Measurements from ENCODE around the gene RHNO1. TPM values are rescaled to one million over a fixed set of nuclear protein-coding genes. Genes with fewer than 3 reads are reported as not detected.

RHNO1 gene
- total RNA-seq, 6 donors from 2014 or later, result 9.4 to 15.7 (median 12.3) TPM

GRCh38 chr12:2912216-2912575, 35.2 kb downstream of the RHNO1 start:
- Histone ChIP-seq H3K27ac (no peak overlapping the region), H3K27me3 (no peaks in the 10 kb centered on the region), H3K4me1 (no peaks in the 10 kb centered on the region), H3K36me3 (peaks cover 0 to 22% (median 12%) of the 10 kb centered on the region in 4 donors), H3K4me3 (no peak overlapping the region), H3K9me3 (no peaks in the 10 kb centered on the region)
- ATAC-seq (ENCODE audit: low FRiP score in 2 of 2) (peak in 1 of 2 donors; percentile 55), DNase-seq (no peak)
- WGBS, 2 donors, result 93 to 96% methylated on average over 3 of the region's 3 CpGs
- TF ChIP-seq EP300 (IDR thresholded peaks at IDR 0.05), result no peak
- no peak for TF ChIP-seq CTCF (IDR thresholded peaks at IDR 0.05)
- TF ChIP-seq POLR2A (IDR thresholded peaks at IDR 0.05), result no peak
- TF ChIP-seq POLR2AphosphoS5 (IDR thresholded peaks at IDR 0.05), result no peak

GRCh38 chr12:2919249-2919648, 42.2 kb downstream of the RHNO1 start:
- peaks cover 0 to 35% (median 18%) of the 10 kb centered on the region in 4 donors for H3K36me3 ChIP-seq
- no peak for TF ChIP-seq EP300 (IDR thresholded peaks at IDR 0.05)
- no peak for TF ChIP-seq POLR2A (IDR thresholded peaks at IDR 0.05)
- TF ChIP-seq POLR2AphosphoS5 (IDR thresholded peaks at IDR 0.05), result no peak
- no peak for TF ChIP-seq CTCF (IDR thresholded peaks at IDR 0.05)
- no peak overlapping the region for H3K4me3 ChIP-seq
- ATAC-seq (ENCODE audit: low FRiP score in 2 of 2) (no peak), DNase-seq (no peak)
- H3K9me3 ChIP-seq, result no peaks in the 10 kb centered on the region
- 60 to 67% methylated on average over 2 of the region's 2 CpGs for WGBS, 2 donors
- no peaks in the 10 kb centered on the region for H3K4me1 ChIP-seq
- H3K27me3 ChIP-seq, result no peaks in the 10 kb centered on the region
- H3K27ac ChIP-seq, result no peak overlapping the region

- ATAC-seq (ENCODE audit: low FRiP score in 2 of 2) (no peak), DNase-seq (no peak)
- Histone ChIP-seq H3K36me3 (peaks cover 3 to 44% (median 20%) of the 10 kb centered on the region in 4 donors), H3K4me3 (no peak overlapping the region), H3K27ac (no peak overlapping the region), H3K27me3 (no peaks in the 10 kb centered on the region), H3K9me3 (no peaks in the 10 kb centered on the region), H3K4me1 (no peaks in the 10 kb centered on the region)
- whole genome bisulfite sequencing, 2 donors, result 100% methylated on average over 2 of the region's 2 CpGs
- TF ChIP-seq POLR2AphosphoS5 (IDR thresholded peaks at IDR 0.05), result no peak
- no peak for TF ChIP-seq CTCF (IDR thresholded peaks at IDR 0.05)
- no peak for TF ChIP-seq POLR2A (IDR thresholded peaks at IDR 0.05)
- no peak for TF ChIP-seq EP300 (IDR thresholded peaks at IDR 0.05)
These were observed 45.3 kb downstream of the RHNO1 start for GRCh38 chr12:2922329-2922728.

GRCh38 chr12:2923057-2923456, 46.0 kb downstream of the RHNO1 start:
- ATAC-seq (ENCODE audit: low FRiP score in 2 of 2) (no peak), DNase-seq (no peak)
- Histone ChIP-seq H3K9me3 (no peaks in the 10 kb centered on the region), H3K27ac (no peak overlapping the region), H3K27me3 (no peaks in the 10 kb centered on the region), H3K36me3 (peaks cover 3 to 48% (median 20%) of the 10 kb centered on the region in 4 donors), H3K4me1 (no peaks in the 10 kb centered on the region), H3K4me3 (no peak overlapping the region)
- no peak for TF ChIP-seq POLR2A (IDR thresholded peaks at IDR 0.05)
- TF ChIP-seq CTCF (IDR thresholded peaks at IDR 0.05), result no peak
- no peak for TF ChIP-seq EP300 (IDR thresholded peaks at IDR 0.05)
- TF ChIP-seq POLR2AphosphoS5 (IDR thresholded peaks at IDR 0.05), result no peak
- WGBS, 2 donors, result 95 to 98% methylated on average over 9 of the region's 9 CpGs

- Histone ChIP-seq H3K4me3 (no peak overlapping the region), H3K27ac (no peak overlapping the region), H3K9me3 (no peaks in the 10 kb centered on the region), H3K36me3 (peaks cover 3 to 48% (median 20%) of the 10 kb centered on the region in 4 donors), H3K27me3 (no peaks in the 10 kb centered on the region), H3K4me1 (no peaks in the 10 kb centered on the region)
- DNase-seq, result no peak
- 81 to 95% methylated on average over 3 of the region's 3 CpGs for WGBS, 2 donors
- no peak for TF ChIP-seq POLR2AphosphoS5 (IDR thresholded peaks at IDR 0.05)
- TF ChIP-seq POLR2A (IDR thresholded peaks at IDR 0.05), result no peak
- TF ChIP-seq EP300 (IDR thresholded peaks at IDR 0.05), result no peak
- no peak for TF ChIP-seq CTCF (IDR thresholded peaks at IDR 0.05)
- ATAC-seq (ENCODE audit: low FRiP score in 2 of 2), result no peak
These were observed 47.0 kb downstream of the RHNO1 start for GRCh38 chr12:2924019-2924418.

Data from upper lobe of left lung (tissue), 6 donors.